Heart left ventricle (tissue), 13 donors: ENCODE data around the gene FUT2.

ENCODE experiments used
- CTCF ChIP-seq, 12 donors: fragments of 200-600 bp; sonication (generic) in 4 of 12; IDR thresholded peaks; one replicate each; pipeline versions ENCODE4 v1.5.0 to v1.8.0; 2018 to 2022; ENCODE audit warnings: antibody characterized with exemption in 12 of 12, mild to moderate bottlenecking in 5 of 12
- POLR2A ChIP-seq, 2 donors: fragments of 450-650 bp; IDR thresholded peaks; one replicate each; pipeline ENCODE4 v1.6.1; 2017; ENCODE audit warnings: antibody characterized with exemption in 2 of 2, mild to moderate bottlenecking in 2 of 2, moderate library complexity in 2 of 2
- donor health status: ischemic (EF 13 %, LVEDD 7.1; RV severe dilation, severe dysfunction).
- donor health status: DM: no; HTN: yes; CAD: no.
- donor health status: DM: no; HTN: no; CAD: no.
- donor health status: ischemic (EF 25% LVEDD 6.9; RV normal size, moderate dysfunction).
- donor health status: ischemic (EF 25% LVEDD 5.7; RV mildly dilated, moderate dysfunction).
- donor health status: ischemic (EF 35%, LVEDD 5.7; RV mildly dilated, moderate dysfunction).
- donor health status: nonischemic (EF 11% LVEDD 7.7; RV severe dilation, severe dysfunction).
- donor health status: DM: yes; HTN: yes; CAD: no.
- donor health status: PGD.
- donor health status: ischemic (EF 29% LVEDD 5.4; RV normal size, mild dysfunction).
- donor health status: nonischemic (EF 23%, LVEDD 6.1; RV moderate dilation, normal function).

DNA sequence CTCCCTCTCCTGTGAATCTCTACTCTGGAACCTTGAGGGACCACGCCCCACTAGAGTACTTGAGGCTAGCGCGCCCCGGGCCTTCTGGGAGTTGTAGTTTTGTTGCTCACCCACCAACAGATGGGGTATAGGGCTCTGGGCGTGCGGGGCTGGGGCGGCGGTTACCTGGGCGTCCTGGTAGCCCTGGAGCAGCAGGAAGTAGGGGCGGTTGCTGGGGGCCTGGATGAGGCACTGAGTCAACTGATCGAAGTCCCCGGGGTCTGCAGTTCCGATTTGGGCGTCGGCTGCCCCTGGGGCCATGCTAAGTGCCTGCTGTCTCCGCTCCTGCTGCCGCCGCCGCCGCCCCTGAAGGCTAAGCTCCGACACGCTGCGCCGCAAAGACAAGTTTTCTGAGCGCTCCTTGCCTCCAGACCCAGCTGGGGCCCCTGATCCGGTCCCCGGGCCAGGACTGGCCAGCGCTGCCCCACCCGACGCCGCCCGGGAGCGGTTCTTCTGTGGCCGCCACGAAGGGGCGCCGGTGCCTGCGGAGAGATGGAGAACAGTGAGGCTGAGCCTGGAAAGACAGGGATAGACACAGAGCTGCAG lies 39.4 kb downstream of the FUT2 start:
- no peak for TF ChIP-seq CTCF (IDR thresholded peaks at IDR 0.05)
- TF ChIP-seq POLR2A (IDR thresholded peaks at IDR 0.05), result no peak
